SH-SY5Y (cell line): ENCODE measurements around the gene TGFBR1.

Source experiments
- GATA2 ChIP-seq: IDR thresholded peaks from 2 replicates; pipeline ENCODE4 v1.6.1; 2011; ENCODE audit warnings: mild to moderate bottlenecking, low read depth, low read length
- GATA3 ChIP-seq: IDR thresholded peaks from 2 replicates; pipeline ENCODE4 v1.6.1; 2011; ENCODE audit warnings: low read depth, mild to moderate bottlenecking, low read length, moderate library complexity

- peak; percentile 60; the same call in 1 of the 2 replicates for TF ChIP-seq GATA2
- no peak for TF ChIP-seq GATA3
Measured at GRCh38 chr9:99178912-99179872, 74.3 kb downstream of the TGFBR1 start.
